Lower leg skin (tissue), 4 donors: ENCODE measurements around the gene CCL24. TPM values are rescaled to one million over a fixed set of nuclear protein-coding genes. Genes with fewer than 3 reads are reported as not detected.
"Not testable (repeated sequence)": the region's sequence is repeated elsewhere in the genome, so short reads cannot be mapped to it uniquely, and the experiment has no call there.

Experiments used
- DNase-seq, 2 donors: peaks; one replicate each; pipeline ENCODE4 v3.0.0-alpha.2; 2019; ENCODE audit warnings: low spot score in 2 of 2
- H3K4me3 ChIP-seq: fragments of 200-600 bp; sonication (generic); 2 replicates; pipeline ENCODE4 v1.5.1; 2017; ENCODE audit warnings: mild to moderate bottlenecking, low read depth; ENCODE audit not compliant: poor library complexity, severe bottlenecking
- CTCF ChIP-seq, 3 donors: fragments of 450-650 bp; IDR thresholded peaks; one replicate each; pipeline ENCODE4 v1.5.1; 2016; ENCODE audit warnings: antibody characterized with exemption in 3 of 3, mild to moderate bottlenecking in 3 of 3, moderate library complexity in 2 of 3
- POLR2A ChIP-seq, 2 donors: fragments of 450-650 bp; IDR thresholded peaks; one replicate each; pipeline ENCODE4 v1.6.1; 2016 to 2017; ENCODE audit warnings: antibody characterized with exemption in 2 of 2, mild to moderate bottlenecking in 1 of 2, moderate library complexity in 1 of 2
- WGBS, 2 donors: methylation state at CpG; one replicate each; pipeline ENCODE4 v1.1.5; 2018; 5-methylcytosine and 5-hydroxymethylcytosine counted together
- intact Hi-C: fragments of 100-400 bp; cut with DNase I; formaldehyde crosslinking; loops from one replicate; pipeline ENCODE4 v1.15.0; 2023; ENCODE audit warnings: low total_unique reads
- total RNA-seq, 4 donors: library from RNA; depleted of rRNA; stranded (reverse); fragments of >200 nt; gene quantifications; one replicate each; pipeline ENCODE4 v1.1.0, GENCODE V29; 2016

CCL24 gene
- total RNA-seq, 4 donors from 2014 or later, result 0.64 to 2.0 (median 0.72) TPM; not detected in 1

DNA sequence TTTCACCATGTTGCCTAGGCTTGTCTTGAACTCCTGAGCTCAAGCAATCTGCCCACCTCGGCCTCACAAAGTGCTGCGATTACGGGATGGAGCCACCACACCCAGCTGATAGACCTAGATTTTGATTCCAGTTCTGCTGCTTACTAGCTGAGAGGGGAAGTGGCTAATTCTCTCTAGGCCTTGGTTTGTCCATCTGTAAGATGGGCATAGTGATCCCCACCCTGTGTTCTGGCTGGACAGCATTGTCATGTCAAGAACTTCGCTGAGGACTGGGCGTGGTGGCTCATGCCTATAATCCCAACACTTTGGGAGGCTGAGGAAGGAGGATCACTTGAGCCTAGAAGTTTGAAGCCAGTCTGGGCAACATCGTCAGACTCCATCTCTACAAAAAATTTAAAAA lies 17.4 kb upstream of the CCL24 start:
- H3K4me3 ChIP-seq, result no peak overlapping the region
- intact Hi-C loops, result no loop called here
- DNase-seq, result no peak
- TF ChIP-seq POLR2A (IDR thresholded peaks at IDR 0.05) (no peak), CTCF (IDR thresholded peaks at IDR 0.05) (no peak)
- 80 to 96% methylated on average over 6 of the region's 6 CpGs for WGBS, 2 donors

DNA sequence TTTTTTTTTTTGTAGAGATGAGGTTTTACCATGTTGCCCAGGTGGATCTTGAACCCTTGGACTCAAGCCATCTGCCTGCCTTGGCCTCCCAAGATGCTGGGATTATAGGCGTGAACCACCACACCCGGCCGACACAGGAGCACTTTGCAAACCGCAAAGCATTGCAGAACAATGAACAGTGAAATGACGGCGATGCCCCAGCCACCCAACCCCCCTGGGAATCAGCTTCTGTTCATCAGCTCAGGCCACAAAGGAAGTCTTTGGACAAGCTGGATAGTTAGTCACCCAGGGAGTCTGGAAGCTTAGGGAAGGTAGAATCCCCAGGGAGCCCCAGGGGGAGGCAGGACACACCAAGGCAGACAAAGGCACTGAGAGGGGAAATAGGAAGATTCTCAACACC lies 16.1 kb upstream of the CCL24 start:
- WGBS, 2 donors, result 56 to 70% methylated on average over 6 of the region's 6 CpGs

DNA sequence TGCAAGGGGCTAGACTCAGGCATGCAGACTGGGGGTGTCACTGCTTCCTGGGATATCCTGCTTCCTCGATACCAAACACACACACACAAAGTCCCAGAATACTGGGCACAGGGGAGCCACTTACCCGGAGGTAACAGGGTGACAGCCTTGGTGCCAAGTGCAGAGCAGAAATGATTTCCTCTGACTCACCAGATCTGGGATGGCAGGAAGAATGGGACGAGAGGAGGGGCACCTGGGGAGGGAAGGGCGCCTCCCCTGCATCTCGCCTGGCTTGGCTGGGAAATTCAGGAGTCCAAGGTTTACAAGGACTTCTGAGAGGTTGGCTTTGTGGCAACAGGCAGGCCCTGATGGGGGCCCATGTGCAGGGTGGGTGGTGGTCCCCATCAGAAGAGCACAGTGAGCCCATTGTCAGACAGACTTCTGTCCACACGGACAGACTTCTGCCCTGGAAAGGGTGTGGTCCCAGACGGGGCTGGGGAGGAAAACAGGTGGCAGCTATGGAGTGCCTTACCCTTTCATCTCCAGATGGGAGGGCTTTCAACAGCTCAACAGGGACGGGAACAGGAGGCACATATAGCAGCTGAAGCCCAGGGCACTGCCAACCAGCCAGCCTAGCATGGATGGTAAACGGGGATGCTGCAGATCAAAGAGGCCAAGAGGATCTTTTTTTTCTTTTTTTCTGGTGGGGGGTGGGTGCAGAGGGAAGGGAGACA lies 9.7 kb upstream of the CCL24 start:
- H3K4me3 ChIP-seq, result no peak overlapping the region
- intact Hi-C loops, result no loop called here
- WGBS, 2 donors, result 28 to 34% methylated on average over 9 of the region's 9 CpGs
- DNase-seq, result no peak
- TF ChIP-seq CTCF (IDR thresholded peaks at IDR 0.05) (no peak), POLR2A (IDR thresholded peaks at IDR 0.05) (no peak)

More for the DNA sequence above, 16.1 kb upstream of the CCL24 start:
- H3K4me3 ChIP-seq, intact Hi-C loops, DNase-seq: not testable (repeated sequence)

DNA sequence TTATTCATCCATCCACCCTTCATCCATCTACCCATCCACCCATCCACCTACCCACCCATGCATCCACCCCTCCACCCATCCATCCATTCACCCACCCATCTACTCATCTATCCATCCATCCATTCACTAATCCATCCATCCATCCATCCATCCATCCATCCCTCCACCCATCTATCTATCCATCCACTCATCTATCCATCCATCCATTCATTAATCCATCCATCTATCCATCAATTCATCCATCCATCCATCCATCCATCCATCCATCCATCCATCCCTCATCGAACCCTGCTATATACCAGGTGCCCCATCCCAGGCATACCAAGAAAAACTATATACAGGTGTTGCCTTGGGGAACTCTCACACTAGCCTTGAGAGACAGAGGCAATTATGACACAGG lies 7.1 kb upstream of the CCL24 start:
- 85 to 86% methylated on average over 1 of the region's 1 CpG for WGBS, 2 donors
- H3K4me3 ChIP-seq, result no peak overlapping the region
- no peak for DNase-seq
- intact Hi-C loops, result no loop called here
- TF ChIP-seq POLR2A (IDR thresholded peaks at IDR 0.05) (no peak), CTCF (IDR thresholded peaks at IDR 0.05) (no peak)

GRCh38 chr7:75819711-75820110 lies 6.1 kb upstream of the CCL24 start:
- peak in 1 of 2 donors; percentile 42 for DNase-seq
- TF ChIP-seq CTCF (IDR thresholded peaks at IDR 0.05) (no peak), POLR2A (IDR thresholded peaks at IDR 0.05) (no peak)
- 70 to 74% methylated on average over 2 of the region's 2 CpGs for WGBS, 2 donors
- H3K4me3 ChIP-seq, result no peak overlapping the region
- intact Hi-C loops, result no loop called here

- no peak overlapping the region for H3K4me3 ChIP-seq
- no peak for TF ChIP-seq CTCF (IDR thresholded peaks at IDR 0.05)
- TF ChIP-seq POLR2A (IDR thresholded peaks at IDR 0.05), result no peak
- WGBS, 2 donors, result 82 to 88% methylated on average over 5 of the region's 5 CpGs
- intact Hi-C loops, result no loop called here
- DNase-seq, result no peak
Observed at GRCh38 chr7:75818472-75818871, 4.9 kb upstream of the CCL24 start.
